K562 treated with DMSO at 1 percent for 48 hours (cell line): Measurements from ENCODE around the gene AIF1. TPM values are rescaled to one million over a fixed set of nuclear protein-coding genes. Genes with fewer than 3 reads are reported as not detected.

Experiments
- total RNA-seq: library from RNA; unstranded; fragments of 300-600 nt; gene quantifications from 2 replicates; pipeline ENCODE4 v1.2.3, GENCODE V29; 2022; ENCODE audit warnings: low replicate concordance; ENCODE audit errors: extremely low read depth

AIF1 gene
- total RNA-seq, result not detected in 2 replicates

GRCh38 chr6:31614684-31615578 is at the start of gene AIF1:
TSS of gene AIF1 (plus strand) at chr6:31615234. CDS start at chr6:31615330, 96 bp downstream.

DNA sequence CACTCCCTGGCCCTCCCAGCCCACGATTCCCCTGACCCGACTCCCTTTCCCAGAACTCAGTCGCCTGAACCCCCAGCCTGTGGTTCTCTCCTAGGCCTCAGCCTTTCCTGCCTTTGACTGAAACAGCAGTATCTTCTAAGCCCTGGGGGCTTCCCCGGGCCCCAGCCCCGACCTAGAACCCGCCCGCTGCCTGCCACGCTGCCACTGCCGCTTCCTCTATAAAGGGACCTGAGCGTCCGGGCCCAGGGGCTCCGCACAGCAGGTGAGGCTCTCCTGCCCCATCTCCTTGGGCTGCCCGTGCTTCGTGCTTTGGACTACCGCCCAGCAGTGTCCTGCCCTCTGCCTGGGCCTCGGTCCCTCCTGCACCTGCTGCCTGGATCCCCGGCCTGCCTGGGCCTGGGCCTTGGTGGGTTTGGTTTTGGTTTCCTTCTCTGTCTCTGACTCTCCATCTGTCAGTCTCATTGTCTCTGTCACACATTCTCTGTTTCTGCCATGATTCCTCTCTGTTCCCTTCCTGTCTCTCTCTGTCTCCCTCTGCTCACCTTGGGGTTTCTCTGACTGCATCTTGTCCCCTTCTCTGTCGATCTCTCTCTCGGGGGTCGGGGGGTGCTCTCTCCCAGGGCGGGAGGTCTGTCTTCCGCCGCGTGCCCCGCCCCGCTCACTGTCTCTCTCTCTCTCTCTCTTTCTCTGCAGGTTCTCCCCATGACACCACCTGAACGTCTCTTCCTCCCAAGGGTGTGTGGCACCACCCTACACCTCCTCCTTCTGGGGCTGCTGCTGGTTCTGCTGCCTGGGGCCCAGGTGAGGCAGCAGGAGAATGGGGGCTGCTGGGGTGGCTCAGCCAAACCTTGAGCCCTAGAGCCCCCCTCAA is 42.8 kb upstream of the AIF1 start, which contains the start of gene LTA:
Gene LTA (plus strand): TSS at position 249 of the 871 bp plus-strand sequence. CDS start 454 bp downstream, at position 703.

DNA sequence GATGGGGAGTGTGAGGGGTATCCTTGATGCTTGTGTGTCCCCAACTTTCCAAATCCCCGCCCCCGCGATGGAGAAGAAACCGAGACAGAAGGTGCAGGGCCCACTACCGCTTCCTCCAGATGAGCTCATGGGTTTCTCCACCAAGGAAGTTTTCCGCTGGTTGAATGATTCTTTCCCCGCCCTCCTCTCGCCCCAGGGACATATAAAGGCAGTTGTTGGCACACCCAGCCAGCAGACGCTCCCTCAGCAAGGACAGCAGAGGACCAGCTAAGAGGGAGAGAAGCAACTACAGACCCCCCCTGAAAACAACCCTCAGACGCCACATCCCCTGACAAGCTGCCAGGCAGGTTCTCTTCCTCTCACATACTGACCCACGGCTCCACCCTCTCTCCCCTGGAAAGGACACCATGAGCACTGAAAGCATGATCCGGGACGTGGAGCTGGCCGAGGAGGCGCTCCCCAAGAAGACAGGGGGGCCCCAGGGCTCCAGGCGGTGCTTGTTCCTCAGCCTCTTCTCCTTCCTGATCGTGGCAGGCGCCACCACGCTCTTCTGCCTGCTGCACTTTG is 39.6 kb upstream of the AIF1 start, which contains the start of gene TNF:
Gene TNF (plus strand): TSS at position 231 of the 567 bp plus-strand sequence. CDS start 177 bp downstream, at position 408.

DNA sequence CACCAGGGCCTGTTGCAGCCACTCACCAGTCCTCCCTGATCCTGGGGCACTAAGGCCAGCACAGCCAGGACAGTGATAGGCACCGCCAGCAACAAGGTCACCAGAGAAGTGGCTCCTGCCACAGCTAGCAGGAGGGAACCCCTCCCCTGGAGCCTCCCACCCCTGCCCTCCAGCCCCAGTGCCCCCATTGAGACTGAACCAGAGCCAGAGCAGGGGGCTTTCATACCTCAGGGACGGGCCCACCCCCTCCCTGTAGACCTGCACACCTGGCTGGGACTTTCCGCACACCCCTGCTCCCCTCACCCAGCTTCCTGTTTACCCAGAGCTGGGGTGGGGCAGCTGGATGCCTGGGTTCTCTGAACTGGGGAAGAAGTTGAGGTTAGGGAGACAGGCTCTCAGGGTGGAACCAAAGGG is 32.8 kb upstream of the AIF1 start, which contains the start of gene LTB:
Gene LTB (minus strand): TSS at position 195 of the 414 bp plus-strand sequence. CDS start 7 bp downstream, at position 188.

DNA sequence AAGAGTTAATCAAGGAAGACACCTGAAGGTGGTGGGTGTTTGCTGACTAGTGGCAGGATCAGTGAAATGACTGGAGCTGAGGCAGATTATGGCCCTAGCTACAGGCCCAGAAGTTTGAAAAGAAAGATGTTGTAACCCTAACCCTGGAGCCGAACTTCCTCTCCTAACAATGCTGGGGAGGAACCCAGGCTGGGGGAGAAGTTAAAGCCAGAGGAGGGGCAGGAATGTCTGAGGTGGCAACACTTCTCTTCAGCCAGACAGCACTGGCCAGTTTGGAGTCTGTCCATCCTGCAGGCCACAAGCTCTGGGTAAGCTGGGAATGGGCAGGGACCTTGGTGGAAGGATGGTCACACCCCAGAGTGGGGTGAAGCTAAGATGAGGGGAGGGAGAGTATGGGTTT is 29.0 kb upstream of the AIF1 start, which contains the start of gene LST1:
Gene LST1 (plus strand): TSS at position 270 of the 400 bp plus-strand sequence. CDS start 1,023 bp downstream, outside the sequence.

GRCh38 chr6:31620586-31621319 is 5.7 kb downstream of the AIF1 start, which contains the start of gene PRRC2A:
TSS of gene PRRC2A (plus strand) at chr6:31620715. CDS start at chr6:31622790, 2,075 bp downstream.

DNA sequence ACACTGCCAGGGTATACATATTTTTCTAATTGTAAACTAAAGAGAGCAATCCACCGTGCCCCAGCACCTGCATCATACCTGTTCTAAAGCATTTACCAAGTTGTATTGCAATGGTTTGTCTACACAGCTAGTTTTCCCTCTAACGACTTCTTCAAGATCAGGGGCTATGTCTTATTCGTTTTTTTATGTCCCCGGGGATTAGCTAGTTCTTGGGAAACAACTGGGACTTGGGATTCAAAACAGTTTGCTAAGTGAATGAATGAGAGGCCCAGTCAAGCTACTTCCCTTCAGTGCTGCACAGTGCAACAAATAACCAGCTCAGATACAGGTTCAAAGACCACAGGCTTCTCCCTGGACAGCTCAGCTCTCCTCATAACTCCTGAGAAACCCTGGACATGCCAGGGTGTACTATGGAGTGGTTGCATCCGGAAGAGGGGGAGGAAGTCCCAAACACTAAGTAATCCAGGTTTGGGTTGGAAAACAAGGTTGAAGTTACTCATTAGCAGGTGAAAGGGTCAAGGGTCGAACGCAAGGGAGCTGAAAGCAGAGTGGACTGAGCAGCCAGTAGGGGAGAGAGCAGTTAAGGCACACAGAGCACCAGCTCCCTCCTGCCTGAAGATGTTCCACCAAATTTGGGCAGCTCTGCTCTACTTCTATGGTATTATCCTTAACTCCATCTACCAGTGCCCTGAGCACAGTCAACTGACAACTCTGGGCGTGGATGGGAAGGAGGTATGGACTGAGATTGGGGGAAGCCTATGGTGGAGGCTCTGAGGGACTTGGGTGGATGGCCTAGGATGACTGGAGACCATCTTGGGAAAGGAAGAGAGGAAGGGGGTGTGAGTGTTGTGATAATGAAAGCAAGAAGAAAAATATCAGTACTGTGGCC is 40.6 kb downstream of the AIF1 start, which contains the start of gene APOM:
Gene APOM (plus strand): TSS at position 546 of the 889 bp plus-strand sequence. CDS start 73 bp downstream, at position 619.

GRCh38 chr6:31660381-31661261 is 45.6 kb downstream of the AIF1 start, which contains the start of gene C6orf47:
TSS of gene C6orf47 (minus strand) at chr6:31660778. CDS start at chr6:31659947, 831 bp downstream.

GRCh38 chr6:31664790-31665500 is 49.9 kb downstream of the AIF1 start, which contains the start of gene GPANK1:
TSS of gene GPANK1 (minus strand) at chr6:31664997. CDS start at chr6:31664478, 519 bp downstream.

GRCh38 chr6:31665501-31666336 is 50.7 kb downstream of the AIF1 start, which contains the start of gene CSNK2B:
TSS of gene CSNK2B (plus strand) at chr6:31666080. CDS start at chr6:31666832, 752 bp downstream.

Other genes with a start within 250 kb of the AIF1 start
- gene MICA, start 211.6 kb upstream of the AIF1 start, total RNA-seq, result not detected in 2 replicates
- gene MICB, start 117.1 kb upstream of the AIF1 start, total RNA-seq, result not detected in 2 replicates
- not detected in 2 replicates for gene MCCD1, start 86.3 kb upstream of the AIF1 start, total RNA-seq
- gene DDX39B, start 73.2 kb upstream of the AIF1 start, total RNA-seq, result not detected in 2 replicates
- not detected in 2 replicates for gene ATP6V1G2, start 68.6 kb upstream of the AIF1 start, total RNA-seq
- gene NFKBIL1, start 67.6 kb upstream of the AIF1 start, total RNA-seq, result not detected in 2 replicates
- gene LTA, start 42.9 kb upstream of the AIF1 start, total RNA-seq, result not detected in 2 replicates
- gene TNF, start 39.7 kb upstream of the AIF1 start, total RNA-seq, result not detected in 2 replicates
- not detected in 2 replicates for gene LTB, start 32.8 kb upstream of the AIF1 start, total RNA-seq
- gene LST1, start 29.0 kb upstream of the AIF1 start, total RNA-seq, result not detected in 2 replicates
- not detected in 2 replicates for gene NCR3, start 22.2 kb upstream of the AIF1 start, total RNA-seq
- 599 TPM in 1 of 2 replicates, not detected in the other for gene PRRC2A, start 5.5 kb downstream of the AIF1 start, total RNA-seq
- 212 TPM in 1 of 2 replicates, not detected in the other for gene BAG6, start 37.4 kb downstream of the AIF1 start, total RNA-seq
- gene APOM, start 40.7 kb downstream of the AIF1 start, total RNA-seq, result not detected in 2 replicates
- not detected in 2 replicates for gene C6orf47, start 45.5 kb downstream of the AIF1 start, total RNA-seq
- not detected in 2 replicates for gene GPANK1, start 49.8 kb downstream of the AIF1 start, total RNA-seq
- 596 TPM in 1 of 2 replicates, not detected in the other for gene CSNK2B, start 50.8 kb downstream of the AIF1 start, total RNA-seq
- gene LY6G5B, start 54.7 kb downstream of the AIF1 start, total RNA-seq, result not detected in 2 replicates
- not detected in 2 replicates for gene LY6G5C, start 65.8 kb downstream of the AIF1 start, total RNA-seq
- gene ABHD16A, start 88.1 kb downstream of the AIF1 start, total RNA-seq, result not detected in 2 replicates
- gene LY6G6F, start 91.6 kb downstream of the AIF1 start, total RNA-seq, result not detected in 2 replicates
- gene LY6G6D, start 100.1 kb downstream of the AIF1 start, total RNA-seq, result not detected in 2 replicates
- gene LY6G6C, start 106.5 kb downstream of the AIF1 start, total RNA-seq, result not detected in 2 replicates
- not detected in 2 replicates for gene MPIG6B, start 108.1 kb downstream of the AIF1 start, total RNA-seq
- gene DDAH2, start 114.1 kb downstream of the AIF1 start, total RNA-seq, result not detected in 2 replicates
- 1,281 TPM in 1 of 2 replicates, not detected in the other for gene CLIC1, start 121.3 kb downstream of the AIF1 start, total RNA-seq
- gene MSH5, start 124.8 kb downstream of the AIF1 start, total RNA-seq, result not detected in 2 replicates
- not detected in 2 replicates for gene SAPCD1, start 147.4 kb downstream of the AIF1 start, total RNA-seq
- gene VWA7, start 162.1 kb downstream of the AIF1 start, total RNA-seq, result not detected in 2 replicates
- 668 TPM in 1 of 2 replicates, not detected in the other for gene VARS1, start 180.5 kb downstream of the AIF1 start, total RNA-seq
- gene LSM2, start 191.7 kb downstream of the AIF1 start, total RNA-seq, result not detected in 2 replicates
- gene HSPA1L, start 200.0 kb downstream of the AIF1 start, total RNA-seq, result not detected in 2 replicates
- not detected in 2 replicates for gene HSPA1A, start 200.3 kb downstream of the AIF1 start, total RNA-seq
- 760 TPM in 1 of 2 replicates, not detected in the other for gene HSPA1B, start 212.5 kb downstream of the AIF1 start, total RNA-seq
- 455 TPM in 1 of 2 replicates, not detected in the other for gene NEU1, start 247.6 kb downstream of the AIF1 start, total RNA-seq